GM19193 (cell line): ENCODE data around the gene ZBP1.

Experiments
- POLR2A ChIP-seq: IDR thresholded peaks from 4 replicates; pipeline ENCODE4 v1.6.1; 2011; ENCODE audit not compliant: insufficient read depth, insufficient read length; ENCODE audit errors: extremely low read depth

ZBP1 gene

GRCh38 chr20:57654363-57654997 is 34.3 kb upstream of the ZBP1 start:
- TF ChIP-seq POLR2A, result no peak

- TF ChIP-seq POLR2A, result no peak
Measured at GRCh38 chr20:57653910-57654309, 33.7 kb upstream of the ZBP1 start.

GRCh38 chr20:57653546-57653900 is 33.3 kb upstream of the ZBP1 start:
- no peak for TF ChIP-seq POLR2A

GRCh38 chr20:57652606-57653545 is 32.6 kb upstream of the ZBP1 start:
- TF ChIP-seq POLR2A, result no peak

- no peak for TF ChIP-seq POLR2A
Measured at GRCh38 chr20:57651881-57652605, 31.8 kb upstream of the ZBP1 start.

- no peak for TF ChIP-seq POLR2A
Measured at GRCh38 chr20:57650756-57651483, 30.7 kb upstream of the ZBP1 start.

- no peak for TF ChIP-seq POLR2A
Measured at GRCh38 chr20:57650266-57650665, 30.0 kb upstream of the ZBP1 start.

- no peak for TF ChIP-seq POLR2A
Measured at GRCh38 chr20:57649617-57650015, 29.4 kb upstream of the ZBP1 start.

GRCh38 chr20:57648878-57649616 is 28.8 kb upstream of the ZBP1 start:
- no peak for TF ChIP-seq POLR2A

GRCh38 chr20:57647933-57648785 is 27.9 kb upstream of the ZBP1 start:
- no peak for TF ChIP-seq POLR2A

GRCh38 chr20:57647006-57647932 is 27.0 kb upstream of the ZBP1 start:
- TF ChIP-seq POLR2A, result no peak

GRCh38 chr20:57638895-57639236 is 18.6 kb upstream of the ZBP1 start:
- no peak for TF ChIP-seq POLR2A

- TF ChIP-seq POLR2A, result no peak
Measured at GRCh38 chr20:57638173-57638894, 18.1 kb upstream of the ZBP1 start.
